Measurements from ENCODE around the gene MUC22.
"Not testable (repeated sequence)": the region's sequence is repeated elsewhere in the genome, so short reads cannot be mapped to it uniquely, and the experiment has no call there.

MUC22 gene

GRCh38 chr6:31040801-31041200, 30.5 kb downstream of the MUC22 start:
- DNase-seq, result no peak

- DNase-seq, result no peak
These were observed 31.2 kb downstream of the MUC22 start for GRCh38 chr6:31041372-31041974.

- DNase-seq, result peak; percentile 21 to 44
These were observed 32.5 kb downstream of the MUC22 start for GRCh38 chr6:31042806-31043205.

GRCh38 chr6:31048099-31048498, 37.8 kb downstream of the MUC22 start:
- no peak for DNase-seq

- DNase-seq, result no peak
These were observed 39.2 kb downstream of the MUC22 start for GRCh38 chr6:31049518-31049917.

GRCh38 chr6:31053187-31053586, 42.9 kb downstream of the MUC22 start:
- not testable (repeated sequence) for DNase-seq

- no peak for DNase-seq
These were observed 43.6 kb downstream of the MUC22 start for GRCh38 chr6:31053873-31054272.

- DNase-seq, result no peak
These were observed 45.2 kb downstream of the MUC22 start for GRCh38 chr6:31055441-31055840.

- no peak for DNase-seq
These were observed 47.2 kb downstream of the MUC22 start for GRCh38 chr6:31057426-31058003.

- peak in 1 of 2 donors; percentile 27 for DNase-seq
These were observed 48.0 kb downstream of the MUC22 start for GRCh38 chr6:31058128-31058894.

- no peak for DNase-seq
These were observed 49.9 kb downstream of the MUC22 start for GRCh38 chr6:31060145-31060544.

- no peak for DNase-seq
These were observed 53.7 kb downstream of the MUC22 start for GRCh38 chr6:31063906-31064435.

GRCh38 chr6:31065556-31065955, 55.3 kb downstream of the MUC22 start:
- no peak for DNase-seq

GRCh38 chr6:31067028-31067427, 56.8 kb downstream of the MUC22 start:
- DNase-seq, result not testable (repeated sequence)

- DNase-seq, result not testable (repeated sequence)
These were observed 57.8 kb downstream of the MUC22 start for GRCh38 chr6:31067891-31068668.

GRCh38 chr6:31068669-31069340, 58.5 kb downstream of the MUC22 start:
- DNase-seq, result peak; percentile 59 to 73

GRCh38 chr6:31070711-31071197, 60.5 kb downstream of the MUC22 start:
- no peak for DNase-seq

- DNase-seq, result no peak
These were observed 64.1 kb downstream of the MUC22 start for GRCh38 chr6:31074401-31074800.

GRCh38 chr6:31075528-31075927, 65.3 kb downstream of the MUC22 start:
- no peak for DNase-seq

GRCh38 chr6:31076611-31077010, 66.3 kb downstream of the MUC22 start:
- DNase-seq, result no peak

- peak; percentile 61 to 77 for DNase-seq
These were observed 69.5 kb downstream of the MUC22 start for GRCh38 chr6:31079656-31080261.

- DNase-seq, result no peak
These were observed 71.6 kb downstream of the MUC22 start for GRCh38 chr6:31081872-31082271.

All from CD4-positive, alpha-beta T cell treated with Interferon alpha-2 for 1 hour (primary cell).